PC-9 (cell line): ENCODE data around the gene CRADD. TPM values are rescaled to one million over a fixed set of nuclear protein-coding genes. Genes with fewer than 3 reads are reported as not detected.
"Not testable (repeated sequence)": the region's sequence is repeated elsewhere in the genome, so short reads cannot be mapped to it uniquely, and the experiment has no call there.

Source experiments
- BruUV-seq: library from RNA; stranded (reverse); fragments of 400-500 nt; replicated peaks from 2 replicates; lab custom pipeline; 2021; lab: Mats Ljungman, UMichigan
- CTCF ChIA-PET: fragments of 300-600 bp; sonication (Branson Sonifier 250); formaldehyde crosslinking; loops from one replicate; lab custom pipeline; 2022; ENCODE audit warnings: antibody characterized with exemption; lab: Charles Lee
- POLR2A ChIA-PET: fragments of 300-600 bp; sonication (Branson Sonifier 250); formaldehyde crosslinking; loops from one replicate; lab custom pipeline; 2022; ENCODE audit warnings: antibody characterized with exemption; ENCODE audit not compliant: unreplicated experiment; lab: Charles Lee
- DNase-seq, 2 experiments: peaks; one replicate each; pipeline versions ENCODE4 v3.0.0 to v3.0.0-alpha.2; 2015 to 2022; ENCODE audit warnings: mixed read lengths in 1 of 2
- H2AFZ ChIP-seq: fragments of 200-600 bp; sonication (generic); 2 replicates; pipeline ENCODE4 v1.8.1; 2017; ENCODE audit warnings: antibody characterized with exemption
- H3F3A ChIP-seq: fragments of 200-600 bp; sonication (generic); 2 replicates; pipeline ENCODE4 v1.8.1; 2017; ENCODE audit warnings: antibody characterized with exemption, mild to moderate bottlenecking, low read depth; ENCODE audit not compliant: insufficient read depth
- H3K27ac ChIP-seq: fragments of 200-600 bp; sonication (generic); 2 replicates; pipeline ENCODE4 v1.6.1; 2016; ENCODE audit warnings: mixed run types
- H3K27me3 ChIP-seq: fragments of 200-600 bp; sonication (generic); 2 replicates; pipeline ENCODE4 v1.6.1; 2016; ENCODE audit warnings: low read depth, mixed run types; ENCODE audit not compliant: insufficient read depth
- H3K36me3 ChIP-seq: fragments of 200-600 bp; sonication (generic); 2 replicates; pipeline ENCODE4 v1.6.1; 2016; ENCODE audit warnings: low read depth, mixed run types
- H3K4me1 ChIP-seq: fragments of 200-600 bp; sonication (generic); replicated peaks from 2 replicates; pipeline ENCODE4 v1.6.1; 2016; ENCODE audit warnings: mixed run types; ENCODE audit not compliant: insufficient read depth
- H3K4me2 ChIP-seq: fragments of 200-600 bp; sonication (generic); 2 replicates; pipeline ENCODE4 v1.6.1; 2017; ENCODE audit warnings: mixed run types
- H3K4me3 ChIP-seq: fragments of 200-600 bp; sonication (generic); 2 replicates; pipeline ENCODE4 v1.6.1; 2016; ENCODE audit warnings: mixed run types
- H3K79me2 ChIP-seq: fragments of 200-600 bp; sonication (generic); 2 replicates; pipeline ENCODE4 v1.6.1; 2017; ENCODE audit warnings: low read depth, mixed run types
- H3K9me2 ChIP-seq: fragments of 200-600 bp; sonication (generic); 2 replicates; pipeline ENCODE4 v1.8.1; 2017; ENCODE audit warnings: mild to moderate bottlenecking; ENCODE audit not compliant: insufficient read depth
- H3K9me3 ChIP-seq: fragments of 200-600 bp; sonication (generic); 2 replicates; pipeline ENCODE4 v1.8.1; 2016; ENCODE audit warnings: low read depth; ENCODE audit not compliant: insufficient read depth
- H4K20me1 ChIP-seq: fragments of 200-600 bp; sonication (generic); 2 replicates; pipeline ENCODE4 v1.8.1; 2017; ENCODE audit not compliant: insufficient read depth
- CTCF ChIP-seq: fragments of 200-600 bp; sonication (generic); conservative IDR thresholded peaks from 2 replicates; pipeline ENCODE4 v1.6.1; 2017; ENCODE audit warnings: mixed run types, antibody characterized with exemption, mild to moderate bottlenecking, moderate library complexity
- EZH2 ChIP-seq: fragments of 200-600 bp; sonication (generic); IDR thresholded peaks from 2 replicates; pipeline ENCODE4 v1.8.0; 2017; ENCODE audit warnings: antibody characterized with exemption, low read depth
- intact Hi-C: fragments of 100-400 bp; cut with micrococcal nuclease; formaldehyde crosslinking; loops from one replicate; pipeline ENCODE4 v1.10.0; 2022; ENCODE audit not compliant: unreplicated experiment
- total RNA-seq: library from RNA; stranded (reverse); gene quantifications from 2 replicates; pipeline ENCODE4 v1.2.3, GENCODE V29; 2021

CRADD gene
- total RNA-seq, 1 experiment from 2014 or later: 7.6 TPM

DNA sequence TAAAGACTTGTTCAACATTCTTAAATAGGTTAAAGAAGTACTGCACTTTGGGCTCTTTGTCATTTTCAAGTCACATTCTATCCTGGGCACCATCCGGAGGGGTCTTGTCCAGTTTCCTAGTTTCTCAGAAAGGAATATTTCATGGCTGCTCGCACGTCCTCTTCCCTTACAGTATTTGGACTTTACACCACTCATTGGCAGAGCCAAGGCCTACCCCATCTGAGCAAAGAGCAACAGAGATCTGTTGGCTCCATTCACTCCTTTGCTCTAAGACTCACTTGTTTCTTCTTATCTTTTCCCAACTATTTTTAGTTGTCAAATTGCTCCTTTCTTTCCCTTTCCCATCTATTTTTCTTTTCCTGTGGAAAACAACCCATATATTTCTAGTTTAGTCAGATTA lies 118.2 kb downstream of the CRADD start:
- no peak for TF ChIP-seq CTCF
- TF ChIP-seq EZH2: no peak
- H3K9me3 ChIP-seq: no peaks in the 10 kb centered on the region
- ChIA-PET CTCF (no interaction called here), POLR2A (no interaction called here)
- H3F3A ChIP-seq: no peaks in the 10 kb centered on the region
- H3K4me1 ChIP-seq: peaks cover 13% of the 10 kb centered on the region
- no peak overlapping the region for H3K4me2 ChIP-seq
- no peaks in the 10 kb centered on the region for H3K27me3 ChIP-seq
- H2AFZ ChIP-seq: no peak overlapping the region
- intact Hi-C loops: no loop called here
- no peak for DNase-seq
- no peak overlapping the region for H3K27ac ChIP-seq
- H3K79me2 ChIP-seq: no peaks in the 10 kb centered on the region
- no TSS peak for BruUV-seq
- H3K36me3 ChIP-seq: no peaks in the 10 kb centered on the region
- no peak overlapping the region for H3K4me3 ChIP-seq
- H3K9me2 ChIP-seq: no peaks in the 10 kb centered on the region
- no peaks in the 10 kb centered on the region for H4K20me1 ChIP-seq

GRCh38 chr12:93796729-93797128 lies 119.6 kb downstream of the CRADD start:
- Histone ChIP-seq H3K4me2 (no peak overlapping the region), H3K27ac (no peak overlapping the region), H3K36me3 (no peaks in the 10 kb centered on the region), H3K9me2 (no peaks in the 10 kb centered on the region), H3K4me1 (0 out of 2 replicates have a peak, but pooled peaks cover 3% of the 10 kb centered on the region), H3K79me2 (no peaks in the 10 kb centered on the region), H3K27me3 (no peaks in the 10 kb centered on the region), H2AFZ (no peak overlapping the region), H3K4me3 (no peak overlapping the region), H3F3A (no peaks in the 10 kb centered on the region), H3K9me3 (no peaks in the 10 kb centered on the region; the same call in 1 of the 2 replicates), H4K20me1 (no peaks in the 10 kb centered on the region)
- no TSS peak for BruUV-seq
- intact Hi-C loops: no loop called here
- CTCF ChIA-PET: no interaction called here
- no peak for TF ChIP-seq EZH2
- TF ChIP-seq CTCF: no peak
- no peak for DNase-seq
- POLR2A ChIA-PET: no interaction called here

- ChIA-PET POLR2A (no interaction called here), CTCF (no interaction called here)
- Histone ChIP-seq H3K9me2 (no peaks in the 10 kb centered on the region), H3K36me3 (no peaks in the 10 kb centered on the region), H3K4me3 (no peak overlapping the region), H3K27me3 (no peaks in the 10 kb centered on the region), H4K20me1 (no peaks in the 10 kb centered on the region), H3F3A (no peaks in the 10 kb centered on the region), H3K4me2 (no peak overlapping the region), H2AFZ (no peak overlapping the region), H3K27ac (no peak overlapping the region), H3K9me3 (no peaks in the 10 kb centered on the region; the same call in 1 of the 2 replicates), H3K4me1 (0 out of 2 replicates have a peak, but pooled peaks cover 3% of the 10 kb centered on the region), H3K79me2 (no peaks in the 10 kb centered on the region)
- no peak for DNase-seq
- intact Hi-C loops: no loop called here
- TF ChIP-seq EZH2: no peak
- TF ChIP-seq CTCF: no peak
- no TSS peak for BruUV-seq
Measured at GRCh38 chr12:93798279-93799151, 121.3 kb downstream of the CRADD start.

GRCh38 chr12:93801666-93802065 lies 124.5 kb downstream of the CRADD start:
- H3K36me3 ChIP-seq, intact Hi-C loops, H3K79me2 ChIP-seq, H3K9me3 ChIP-seq, DNase-seq, H4K20me1 ChIP-seq, CTCF ChIA-PET, H3K4me3 ChIP-seq, H2AFZ ChIP-seq, BruUV-seq, H3K4me2 ChIP-seq, H3K4me1 ChIP-seq, H3K27ac ChIP-seq, POLR2A ChIA-PET, H3K27me3 ChIP-seq, H3K9me2 ChIP-seq, H3F3A ChIP-seq: not testable (repeated sequence)
